ENCODE measurements around the gene DOCK4.

Gene DOCK4

GRCh38 chr7:112012242-112012641, 194.0 kb downstream of the DOCK4 start:
- no peaks in the 10 kb centered on the region for H3K9me3 ChIP-seq (ENCODE audit: control insufficient read depth in 5 of 5, low read length in 5 of 5)
- no peaks in the 10 kb centered on the region for H3K27me3 ChIP-seq (ENCODE audit: control insufficient read depth in 5 of 5, insufficient read depth in 4 of 5, low read length in 5 of 5)
- no peak overlapping the region for H3K4me3 ChIP-seq (ENCODE audit: low read depth in 1 of 5, low read length in 5 of 5)
- peaks cover 0 to 10% (median 7%) of the 10 kb centered on the region in 5 donors for H3K4me1 ChIP-seq (ENCODE audit: control insufficient read depth in 5 of 5, insufficient read depth in 5 of 5, low read length in 5 of 5)
- H3K9ac ChIP-seq (ENCODE audit: low read length in 5 of 5) = no peak overlapping the region
- no peak overlapping the region for H3K27ac ChIP-seq (ENCODE audit: low read depth, low read length)
- no peaks in the 10 kb centered on the region for H3K36me3 ChIP-seq (ENCODE audit: control insufficient read depth in 5 of 5, insufficient read depth in 5 of 5, low read length in 5 of 5)

GRCh38 chr7:112010994-112011393, 195.2 kb downstream of the DOCK4 start:
- H3K4me1 ChIP-seq (ENCODE audit: control insufficient read depth in 5 of 5, insufficient read depth in 5 of 5, low read length in 5 of 5) = peaks cover 0 to 10% (median 7%) of the 10 kb centered on the region in 5 donors
- no peaks in the 10 kb centered on the region for H3K27me3 ChIP-seq (ENCODE audit: control insufficient read depth in 5 of 5, insufficient read depth in 4 of 5, low read length in 5 of 5)
- H3K9ac ChIP-seq (ENCODE audit: low read length in 5 of 5) = no peak overlapping the region
- no peak overlapping the region for H3K27ac ChIP-seq (ENCODE audit: low read depth, low read length)
- no peaks in the 10 kb centered on the region for H3K9me3 ChIP-seq (ENCODE audit: control insufficient read depth in 5 of 5, low read length in 5 of 5)
- no peak overlapping the region for H3K4me3 ChIP-seq (ENCODE audit: low read depth in 1 of 5, low read length in 5 of 5)
- no peaks in the 10 kb centered on the region for H3K36me3 ChIP-seq (ENCODE audit: control insufficient read depth in 5 of 5, insufficient read depth in 5 of 5, low read length in 5 of 5)

GRCh38 chr7:112010109-112010508, 196.1 kb downstream of the DOCK4 start:
- no peak overlapping the region for H3K4me3 ChIP-seq (ENCODE audit: low read depth in 1 of 5, low read length in 5 of 5)
- H3K27ac ChIP-seq (ENCODE audit: low read depth, low read length) = no peak overlapping the region
- no peaks in the 10 kb centered on the region for H3K36me3 ChIP-seq (ENCODE audit: control insufficient read depth in 5 of 5, insufficient read depth in 5 of 5, low read length in 5 of 5)
- H3K9me3 ChIP-seq (ENCODE audit: control insufficient read depth in 5 of 5, low read length in 5 of 5) = no peaks in the 10 kb centered on the region
- H3K27me3 ChIP-seq (ENCODE audit: control insufficient read depth in 5 of 5, insufficient read depth in 4 of 5, low read length in 5 of 5) = no peaks in the 10 kb centered on the region
- H3K9ac ChIP-seq (ENCODE audit: low read length in 5 of 5) = no peak overlapping the region
- H3K4me1 ChIP-seq (ENCODE audit: control insufficient read depth in 5 of 5, insufficient read depth in 5 of 5, low read length in 5 of 5) = peaks cover 0 to 10% (median 7%) of the 10 kb centered on the region in 5 donors

GRCh38 chr7:112009081-112009480, 197.1 kb downstream of the DOCK4 start:
- H3K27ac ChIP-seq (ENCODE audit: low read depth, low read length) = no peak overlapping the region
- H3K4me1 ChIP-seq (ENCODE audit: control insufficient read depth in 5 of 5, insufficient read depth in 5 of 5, low read length in 5 of 5) = peaks cover 0 to 10% (median 7%) of the 10 kb centered on the region in 5 donors

GRCh38 chr7:112007185-112007584, 199.0 kb downstream of the DOCK4 start:
- no peak overlapping the region for H3K27ac ChIP-seq (ENCODE audit: low read depth, low read length)
- H3K27me3 ChIP-seq (ENCODE audit: control insufficient read depth in 5 of 5, insufficient read depth in 4 of 5, low read length in 5 of 5) = no peaks in the 10 kb centered on the region
- no peaks in the 10 kb centered on the region for H3K36me3 ChIP-seq (ENCODE audit: control insufficient read depth in 5 of 5, insufficient read depth in 5 of 5, low read length in 5 of 5)
- H3K9me3 ChIP-seq (ENCODE audit: control insufficient read depth in 5 of 5, low read length in 5 of 5) = no peaks in the 10 kb centered on the region
- H3K4me3 ChIP-seq (ENCODE audit: low read depth in 1 of 5, low read length in 5 of 5) = no peak overlapping the region
- H3K4me1 ChIP-seq (ENCODE audit: control insufficient read depth in 5 of 5, insufficient read depth in 5 of 5, low read length in 5 of 5) = peaks cover 0 to 10% (median 7%) of the 10 kb centered on the region in 5 donors
- no peak overlapping the region for H3K9ac ChIP-seq (ENCODE audit: low read length in 5 of 5)

More at GRCh38 chr7:112009081-112009480, 197.1 kb downstream of the DOCK4 start:
- no peaks in the 10 kb centered on the region for H3K36me3 ChIP-seq (ENCODE audit: control insufficient read depth in 5 of 5, insufficient read depth in 5 of 5, low read length in 5 of 5)
- no peaks in the 10 kb centered on the region for H3K9me3 ChIP-seq (ENCODE audit: control insufficient read depth in 5 of 5, low read length in 5 of 5)
- no peak overlapping the region for H3K4me3 ChIP-seq (ENCODE audit: low read depth in 1 of 5, low read length in 5 of 5)
- no peaks in the 10 kb centered on the region for H3K27me3 ChIP-seq (ENCODE audit: control insufficient read depth in 5 of 5, insufficient read depth in 4 of 5, low read length in 5 of 5)
- H3K9ac ChIP-seq (ENCODE audit: low read length in 5 of 5) = no peak overlapping the region

- H3K9me3 ChIP-seq (ENCODE audit: control insufficient read depth in 5 of 5, low read length in 5 of 5) = no peaks in the 10 kb centered on the region
- H3K4me1 ChIP-seq (ENCODE audit: control insufficient read depth in 5 of 5, insufficient read depth in 5 of 5, low read length in 5 of 5) = peaks cover 0 to 9% (median 7%) of the 10 kb centered on the region in 5 donors
- no peak overlapping the region for H3K4me3 ChIP-seq (ENCODE audit: low read depth in 1 of 5, low read length in 5 of 5)
- H3K27ac ChIP-seq (ENCODE audit: low read depth, low read length) = no peak overlapping the region
- no peaks in the 10 kb centered on the region for H3K27me3 ChIP-seq (ENCODE audit: control insufficient read depth in 5 of 5, insufficient read depth in 4 of 5, low read length in 5 of 5)
- no peak overlapping the region for H3K9ac ChIP-seq (ENCODE audit: low read length in 5 of 5)
- H3K36me3 ChIP-seq (ENCODE audit: control insufficient read depth in 5 of 5, insufficient read depth in 5 of 5, low read length in 5 of 5) = no peaks in the 10 kb centered on the region
These were observed 200.1 kb downstream of the DOCK4 start for GRCh38 chr7:112006071-112006470.

- H3K27ac ChIP-seq (ENCODE audit: low read depth, low read length) = no peak overlapping the region
- no peak overlapping the region for H3K4me3 ChIP-seq (ENCODE audit: low read depth in 1 of 5, low read length in 5 of 5)
- no peaks in the 10 kb centered on the region for H3K27me3 ChIP-seq (ENCODE audit: control insufficient read depth in 5 of 5, insufficient read depth in 4 of 5, low read length in 5 of 5)
- no peaks in the 10 kb centered on the region for H3K36me3 ChIP-seq (ENCODE audit: control insufficient read depth in 5 of 5, insufficient read depth in 5 of 5, low read length in 5 of 5)
- H3K9me3 ChIP-seq (ENCODE audit: control insufficient read depth in 5 of 5, low read length in 5 of 5) = no peaks in the 10 kb centered on the region
- peaks cover 0 to 1% (median under 1%) of the 10 kb centered on the region in 5 donors for H3K4me1 ChIP-seq (ENCODE audit: control insufficient read depth in 5 of 5, insufficient read depth in 5 of 5, low read length in 5 of 5)
- no peak overlapping the region for H3K9ac ChIP-seq (ENCODE audit: low read length in 5 of 5)
These were observed 200.9 kb downstream of the DOCK4 start for GRCh38 chr7:112005205-112005775.

- no peaks in the 10 kb centered on the region for H3K27me3 ChIP-seq (ENCODE audit: control insufficient read depth in 5 of 5, insufficient read depth in 4 of 5, low read length in 5 of 5)
- no peak overlapping the region for H3K9ac ChIP-seq (ENCODE audit: low read length in 5 of 5)
- no peaks in the 10 kb centered on the region for H3K36me3 ChIP-seq (ENCODE audit: control insufficient read depth in 5 of 5, insufficient read depth in 5 of 5, low read length in 5 of 5)
- H3K4me1 ChIP-seq (ENCODE audit: control insufficient read depth in 5 of 5, insufficient read depth in 5 of 5, low read length in 5 of 5) = peaks cover 0 to 2% (median 0%) of the 10 kb centered on the region in 5 donors
- no peak overlapping the region for H3K27ac ChIP-seq (ENCODE audit: low read depth, low read length)
- no peak overlapping the region for H3K4me3 ChIP-seq (ENCODE audit: low read depth in 1 of 5, low read length in 5 of 5)
- H3K9me3 ChIP-seq (ENCODE audit: control insufficient read depth in 5 of 5, low read length in 5 of 5) = no peaks in the 10 kb centered on the region
These were observed 204.9 kb downstream of the DOCK4 start for GRCh38 chr7:112001091-112001826.

GRCh38 chr7:111998326-111998725, 207.9 kb downstream of the DOCK4 start:
- Histone ChIP-seq H3K36me3 (ENCODE audit: control insufficient read depth in 5 of 5, insufficient read depth in 5 of 5, low read length in 5 of 5) (peaks cover 0 to 3% (median 0%) of the 10 kb centered on the region in 5 donors), H3K27me3 (ENCODE audit: control insufficient read depth in 5 of 5, insufficient read depth in 4 of 5, low read length in 5 of 5) (no peaks in the 10 kb centered on the region), H3K27ac (ENCODE audit: low read depth, low read length) (no peak overlapping the region), H3K9ac (ENCODE audit: low read length in 5 of 5) (no peak overlapping the region), H3K4me3 (ENCODE audit: low read depth in 1 of 5, low read length in 5 of 5) (no peak overlapping the region), H3K9me3 (ENCODE audit: control insufficient read depth in 5 of 5, low read length in 5 of 5) (no peaks in the 10 kb centered on the region), H3K4me1 (ENCODE audit: control insufficient read depth in 5 of 5, insufficient read depth in 5 of 5, low read length in 5 of 5) (peaks cover 0 to 2% (median 0%) of the 10 kb centered on the region in 5 donors)

- peaks cover 0 to 3% (median 0%) of the 10 kb centered on the region in 5 donors for H3K36me3 ChIP-seq (ENCODE audit: control insufficient read depth in 5 of 5, insufficient read depth in 5 of 5, low read length in 5 of 5)
- H3K27ac ChIP-seq (ENCODE audit: low read depth, low read length) = no peak overlapping the region
These were observed 208.7 kb downstream of the DOCK4 start for GRCh38 chr7:111997546-111997945.

More at GRCh38 chr7:111997546-111997945, 208.7 kb downstream of the DOCK4 start:
- H3K9ac ChIP-seq (ENCODE audit: low read length in 5 of 5) = no peak overlapping the region
- H3K4me3 ChIP-seq (ENCODE audit: low read depth in 1 of 5, low read length in 5 of 5) = no peak overlapping the region
- no peaks in the 10 kb centered on the region for H3K9me3 ChIP-seq (ENCODE audit: control insufficient read depth in 5 of 5, low read length in 5 of 5)
- H3K4me1 ChIP-seq (ENCODE audit: control insufficient read depth in 5 of 5, insufficient read depth in 5 of 5, low read length in 5 of 5) = peaks cover 0 to 2% (median 0%) of the 10 kb centered on the region in 5 donors
- H3K27me3 ChIP-seq (ENCODE audit: control insufficient read depth in 5 of 5, insufficient read depth in 4 of 5, low read length in 5 of 5) = no peaks in the 10 kb centered on the region
